HG03439 (cell line): Measurements from ENCODE around the gene YARS1.

Source experiments
- ATAC-seq: cut with Tn5 transposase; IDR thresholded peaks from one replicate; pipeline ENCODE4 v1.9.1; 2021; ENCODE audit warnings: mild to moderate bottlenecking, moderate library complexity; ENCODE audit not compliant: unreplicated experiment

YARS1 gene

DNA sequence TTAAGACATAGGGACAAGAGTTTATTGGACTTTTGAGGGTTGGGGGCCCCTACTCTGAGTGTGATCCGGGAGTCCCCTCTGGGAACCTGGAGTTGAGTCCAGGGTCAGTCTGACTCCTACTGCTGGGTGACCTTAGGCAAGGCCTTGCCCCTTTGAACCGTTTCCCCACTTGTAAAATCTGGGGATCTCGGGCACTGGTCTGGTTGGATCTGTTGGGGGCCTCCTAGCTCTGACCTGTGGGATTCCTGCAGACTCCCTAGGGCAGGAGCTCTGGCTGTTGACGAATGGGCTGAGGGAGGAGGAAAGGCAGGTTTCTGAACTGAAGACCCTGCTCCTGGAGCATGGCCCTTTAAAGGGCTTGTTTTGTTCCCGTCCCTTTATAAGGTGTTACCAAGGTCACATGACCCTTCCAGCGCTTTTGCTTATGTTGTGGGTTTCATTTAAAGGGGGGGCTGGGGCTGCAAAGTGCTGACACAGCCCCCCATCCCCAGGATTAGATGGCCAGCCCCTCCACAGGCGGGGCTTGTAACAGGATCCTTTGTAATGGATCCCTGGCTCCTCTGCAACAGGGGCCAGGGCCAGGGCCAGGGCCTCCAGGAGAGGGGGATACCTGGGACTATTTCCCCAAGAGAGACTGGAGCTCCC, 50.7 kb downstream of the YARS1 start:
- ATAC-seq, result no peak

DNA sequence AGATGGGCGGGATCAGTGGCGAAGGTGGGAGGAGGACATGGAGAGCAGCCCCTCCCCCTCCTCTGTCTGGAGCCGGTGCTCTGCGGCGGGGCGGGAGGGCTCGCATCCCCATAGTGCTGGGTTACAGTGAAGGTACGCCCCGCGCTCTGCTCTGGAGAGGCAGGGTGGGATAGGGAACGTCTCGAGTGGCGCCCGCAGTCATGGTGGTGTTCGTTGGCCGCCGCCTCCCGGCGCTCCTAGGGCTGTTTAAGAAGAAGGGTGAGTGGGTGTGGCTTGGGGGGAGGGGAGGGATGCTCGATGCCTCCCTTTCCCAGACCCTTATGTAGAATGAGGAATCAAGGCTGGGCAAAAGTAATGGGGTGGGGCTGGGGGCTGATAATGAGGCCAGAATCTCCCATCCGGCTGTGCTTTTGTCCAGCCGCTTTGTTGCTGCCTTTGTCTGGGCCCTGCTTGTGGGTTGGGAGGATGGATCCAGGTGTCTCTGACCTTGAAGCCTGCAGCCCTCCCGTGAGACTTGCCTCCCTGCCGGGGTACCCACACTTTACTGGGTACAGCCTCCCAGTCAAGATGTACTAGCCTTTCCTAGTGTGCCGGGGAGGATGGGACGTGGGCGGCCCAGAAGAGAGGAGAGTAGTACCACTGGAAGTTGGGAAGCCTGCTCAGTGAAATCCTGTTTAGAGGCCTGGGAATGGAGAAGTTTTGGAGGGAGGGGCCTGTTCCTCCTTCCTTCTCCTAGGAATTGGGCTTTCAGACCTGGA, 51.4 kb downstream of the YARS1 start:
- ATAC-seq, result no peak

DNA sequence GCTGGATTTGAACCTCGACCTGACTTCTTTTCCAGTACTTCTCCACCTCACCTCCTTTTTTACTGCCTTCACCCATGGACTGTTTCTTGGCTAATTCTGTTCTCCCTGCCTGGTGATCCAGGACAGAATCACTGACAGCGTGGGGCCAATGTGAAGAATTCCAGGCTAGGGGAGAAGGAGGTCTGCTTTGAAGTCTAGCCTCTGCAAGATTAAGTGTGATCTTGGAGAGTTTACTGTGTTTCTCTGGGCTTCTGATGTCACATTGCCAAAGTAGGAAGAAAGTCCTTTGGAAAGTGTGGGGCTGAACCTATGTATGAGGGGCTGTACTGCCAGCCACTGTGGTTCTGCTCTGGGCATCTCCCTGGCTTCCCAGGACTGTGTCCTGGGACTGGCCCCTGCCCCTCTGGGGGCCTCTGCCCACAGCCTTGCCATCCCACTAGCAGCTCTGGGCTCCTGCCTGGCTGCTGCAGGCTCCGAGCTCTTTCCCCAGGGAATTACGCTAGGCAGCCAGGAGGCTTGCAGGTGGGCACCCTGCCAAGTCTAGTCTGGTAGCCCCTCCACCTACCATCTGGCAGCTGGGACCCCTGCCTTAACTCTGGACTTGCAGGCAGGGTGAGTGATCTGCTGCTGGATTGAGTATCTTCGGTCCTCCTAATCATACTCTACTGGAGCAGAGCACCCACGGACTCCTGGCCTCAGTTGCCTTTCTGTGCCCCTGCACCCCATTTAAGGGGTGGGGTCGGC, 52.2 kb downstream of the YARS1 start:
- no peak for ATAC-seq

DNA sequence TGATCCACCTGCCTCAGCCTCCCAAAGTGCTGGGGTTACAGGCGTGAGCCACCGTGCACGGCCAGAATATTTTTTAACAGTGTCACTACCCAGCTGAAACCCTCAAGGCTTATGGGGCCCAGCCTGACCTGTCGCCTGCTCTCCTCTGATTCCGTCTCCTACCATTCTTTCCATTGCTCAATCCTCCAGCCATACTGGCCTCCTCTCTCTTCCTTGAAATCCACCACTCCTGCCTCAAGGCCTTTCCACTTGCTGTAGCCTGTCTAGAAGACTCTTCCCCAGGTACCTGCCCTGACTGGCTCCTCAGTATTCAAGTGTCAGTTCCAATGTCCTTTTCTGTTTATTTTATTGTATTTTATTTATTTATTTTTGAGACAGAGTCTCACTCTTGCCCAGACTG, 53.9 kb downstream of the YARS1 start:
- ATAC-seq, result no peak

DNA sequence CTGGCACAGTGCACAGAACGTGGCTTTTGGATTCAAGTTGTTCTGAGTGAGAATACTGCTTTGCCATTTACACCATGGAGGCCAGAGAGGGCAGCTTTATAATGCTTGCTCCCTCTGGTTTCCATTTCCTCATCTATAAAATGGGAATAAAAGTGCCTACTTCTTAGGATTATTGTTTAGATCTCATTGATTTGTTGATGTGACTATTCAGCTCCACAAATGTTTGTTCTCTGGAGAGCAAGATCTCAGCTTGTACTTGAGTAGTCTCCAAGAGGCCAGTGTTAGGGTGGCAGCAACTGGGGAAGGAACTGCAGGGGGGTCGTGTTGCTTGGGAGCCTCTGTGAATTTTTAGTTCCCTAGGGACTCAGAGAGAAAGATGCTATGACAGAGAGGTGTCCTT, 55.2 kb downstream of the YARS1 start:
- no peak for ATAC-seq

DNA sequence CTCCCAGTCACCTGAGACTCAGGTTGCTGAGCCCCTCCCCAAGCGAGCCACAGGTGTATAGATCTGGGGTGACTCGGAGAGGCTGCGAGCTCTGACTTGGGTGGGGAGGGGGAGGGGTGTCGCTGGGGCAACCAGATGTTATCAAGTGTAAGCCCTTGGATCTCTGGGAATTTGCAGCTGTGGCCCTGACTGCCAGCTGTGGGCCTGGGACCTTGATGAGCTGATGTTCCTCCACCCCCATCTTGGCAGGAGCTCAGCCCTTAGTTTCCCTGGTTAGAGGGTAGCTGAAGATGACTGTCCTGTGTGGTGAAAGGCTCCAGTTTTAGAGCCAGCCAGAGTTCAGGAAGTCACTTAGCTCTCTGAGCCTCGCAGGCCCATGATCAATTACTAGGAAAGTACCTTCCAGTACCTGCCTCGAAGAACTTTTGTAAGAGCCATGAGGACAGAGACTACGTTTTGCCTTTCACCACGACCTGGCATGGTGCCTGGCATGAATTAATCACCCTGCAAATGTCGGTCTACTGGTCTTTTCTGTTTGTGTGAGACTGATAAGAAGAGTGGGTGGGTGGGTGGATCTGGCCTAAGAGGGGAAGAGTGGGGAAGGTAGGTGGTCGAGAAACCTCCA, 55.8 kb downstream of the YARS1 start:
- no peak for ATAC-seq

DNA sequence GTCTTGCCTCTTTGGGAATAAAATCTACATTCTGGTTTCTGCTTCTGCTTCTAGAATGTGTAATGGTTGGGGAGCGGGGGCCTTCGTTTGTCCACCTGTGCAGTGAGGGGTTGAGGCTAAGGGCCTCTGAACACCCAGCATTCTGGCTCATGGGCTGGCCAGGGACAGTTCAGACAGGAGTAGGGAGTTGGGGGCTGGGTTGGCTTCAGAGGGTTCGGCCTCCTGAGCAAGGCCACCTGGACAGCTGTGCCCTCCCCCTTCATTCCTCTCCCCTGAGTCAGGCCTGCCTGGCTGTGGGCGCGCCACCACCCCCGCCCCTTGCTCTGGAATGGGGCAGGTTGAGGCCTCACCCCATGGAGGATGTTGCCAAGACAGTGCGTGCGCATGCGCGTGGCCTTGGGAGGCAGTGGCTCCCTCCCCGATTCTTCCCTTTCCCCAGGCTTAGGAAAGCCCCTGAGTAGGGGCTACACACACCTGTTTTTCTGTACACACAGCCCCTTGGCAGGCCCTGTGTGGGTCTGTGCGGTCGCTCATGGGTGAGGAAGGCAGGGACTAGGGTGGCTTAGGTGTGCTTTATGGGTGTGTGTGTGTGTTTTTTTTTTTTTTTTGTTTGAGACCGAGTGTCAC, 57.0 kb downstream of the YARS1 start:
- ATAC-seq, result no peak

DNA sequence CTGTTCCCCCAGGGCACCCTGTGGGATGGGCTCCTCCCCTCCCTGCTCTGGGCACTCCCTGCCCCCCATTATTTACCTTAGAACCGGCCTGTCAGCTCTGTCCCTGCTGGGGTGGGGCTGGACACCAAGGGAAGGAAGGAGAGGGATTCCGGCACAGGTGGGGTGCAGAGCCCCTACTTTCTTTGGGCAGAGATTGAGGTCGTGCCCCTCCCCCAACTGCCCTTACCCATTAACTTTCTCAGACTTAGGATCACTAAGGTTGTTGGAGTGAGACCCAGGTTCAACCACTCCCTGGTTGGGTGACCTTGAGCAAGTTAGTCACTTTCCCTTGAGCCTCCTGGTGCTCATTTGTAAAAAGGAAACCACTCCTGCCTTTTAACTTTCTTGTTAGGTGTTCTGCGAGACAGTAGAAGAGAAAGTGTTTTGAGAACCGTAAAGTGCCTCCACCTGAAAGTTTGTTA, 57.6 kb downstream of the YARS1 start:
- ATAC-seq, result no peak

DNA sequence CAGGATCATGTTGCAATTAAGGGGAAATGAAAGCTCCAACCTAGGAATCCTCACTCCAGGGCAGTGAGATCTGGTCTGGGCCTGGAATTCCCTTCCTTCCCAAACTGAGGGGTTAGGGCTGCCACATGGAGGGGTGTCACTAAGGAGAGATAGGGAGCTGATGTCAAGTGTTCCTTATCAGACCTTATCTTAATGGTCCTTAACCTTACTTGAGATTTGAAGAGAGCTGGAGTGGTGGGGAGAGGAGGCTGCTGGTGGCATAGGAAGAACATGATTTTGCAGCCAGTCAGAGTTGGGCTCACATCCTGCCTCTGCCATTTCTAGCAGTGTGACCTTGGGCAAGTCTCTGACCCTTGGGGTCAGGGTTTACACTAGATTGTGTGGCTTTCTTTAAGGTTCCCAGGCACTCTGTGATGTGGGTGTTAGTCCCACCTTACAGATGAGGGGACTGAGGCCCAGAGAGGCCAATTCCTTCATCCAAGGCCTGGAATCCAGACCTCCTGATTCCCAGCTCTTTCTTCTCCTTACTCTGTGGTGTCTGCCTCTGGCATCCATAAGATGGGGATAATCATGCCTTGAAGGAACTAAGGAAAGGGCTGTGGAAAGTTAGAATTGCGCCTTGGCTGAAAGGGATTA, 58.2 kb downstream of the YARS1 start:
- ATAC-seq, result no peak

DNA sequence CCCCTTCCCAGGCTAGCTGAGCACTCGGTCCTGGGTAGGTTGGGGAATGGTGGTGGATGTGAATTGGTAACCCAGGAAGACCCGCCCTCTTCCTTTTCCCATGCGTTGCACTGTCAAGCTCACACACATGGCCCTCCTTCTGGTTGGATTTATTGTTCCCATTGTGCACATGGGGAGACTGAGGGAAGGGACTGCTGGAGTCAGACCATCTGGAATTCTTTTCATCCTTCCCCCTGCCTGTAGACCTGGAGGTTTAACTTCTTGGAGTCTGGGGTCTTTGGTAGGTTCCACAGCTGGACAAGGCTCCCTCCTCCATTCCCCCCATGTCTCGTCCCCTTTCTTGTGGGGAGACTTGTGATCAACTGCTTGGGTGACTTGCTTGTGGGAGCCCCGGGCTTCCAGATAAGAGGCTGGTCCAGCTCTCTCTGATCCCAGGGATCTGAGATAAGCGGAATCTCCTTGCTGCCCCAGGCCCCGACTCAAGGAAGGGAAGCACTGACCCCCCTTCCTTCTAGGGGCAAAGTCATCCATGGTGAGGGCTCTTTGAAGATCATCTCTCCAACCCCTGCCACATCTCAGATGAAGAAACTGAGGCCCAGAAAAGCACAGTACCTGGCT, 58.9 kb downstream of the YARS1 start:
- no peak for ATAC-seq

DNA sequence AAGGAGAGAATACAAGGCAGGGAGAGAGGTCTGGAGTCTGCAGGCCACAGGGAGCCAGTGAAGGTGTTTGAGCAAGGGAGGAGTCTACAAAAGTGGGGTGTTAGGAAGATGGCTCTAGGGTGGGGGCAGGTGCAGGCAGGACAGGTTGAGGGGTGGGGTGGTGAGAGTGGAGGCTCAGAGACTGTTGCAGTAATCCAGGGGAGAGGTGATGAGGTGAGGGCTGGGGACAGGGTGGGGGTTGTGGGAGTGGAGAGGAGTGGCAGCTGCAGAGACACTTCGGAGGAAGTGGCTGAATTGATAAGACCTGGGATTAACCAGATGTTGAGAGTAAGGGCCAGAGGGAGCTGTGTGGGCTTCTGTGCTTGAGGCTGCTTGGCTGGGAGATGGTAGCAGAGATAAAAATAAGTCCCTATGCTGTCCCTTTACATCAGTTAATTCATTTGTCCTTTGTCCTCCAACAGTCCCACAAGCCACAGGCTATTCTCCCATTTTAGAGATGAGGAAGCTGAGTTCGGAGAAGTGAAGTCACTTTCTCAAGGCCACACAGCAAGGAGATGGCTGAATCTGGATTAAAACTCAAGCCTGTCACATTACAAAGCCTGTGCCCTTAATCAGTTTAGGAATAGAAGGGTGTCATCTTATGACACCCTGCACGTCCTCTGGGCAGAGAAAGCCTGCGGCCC, 59.8 kb downstream of the YARS1 start:
- no peak for ATAC-seq

DNA sequence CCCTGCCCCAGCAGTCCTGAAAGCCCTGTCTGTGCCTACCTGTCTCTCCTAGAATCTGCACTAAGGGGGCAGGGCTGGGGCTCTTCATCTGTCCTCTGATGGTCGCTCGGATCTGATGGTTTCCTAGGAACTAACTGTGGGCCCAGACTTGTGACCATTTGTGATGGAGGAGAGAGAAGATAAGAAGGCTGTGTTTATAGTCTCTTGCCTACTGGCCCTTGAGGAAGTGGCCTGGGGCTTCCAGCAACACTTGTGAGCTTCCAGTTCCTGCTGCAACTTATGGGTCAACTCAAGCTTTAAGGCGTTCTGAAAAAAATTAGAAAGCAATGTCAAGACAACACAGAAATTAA, 61.4 kb downstream of the YARS1 start:
- ATAC-seq, result no peak

DNA sequence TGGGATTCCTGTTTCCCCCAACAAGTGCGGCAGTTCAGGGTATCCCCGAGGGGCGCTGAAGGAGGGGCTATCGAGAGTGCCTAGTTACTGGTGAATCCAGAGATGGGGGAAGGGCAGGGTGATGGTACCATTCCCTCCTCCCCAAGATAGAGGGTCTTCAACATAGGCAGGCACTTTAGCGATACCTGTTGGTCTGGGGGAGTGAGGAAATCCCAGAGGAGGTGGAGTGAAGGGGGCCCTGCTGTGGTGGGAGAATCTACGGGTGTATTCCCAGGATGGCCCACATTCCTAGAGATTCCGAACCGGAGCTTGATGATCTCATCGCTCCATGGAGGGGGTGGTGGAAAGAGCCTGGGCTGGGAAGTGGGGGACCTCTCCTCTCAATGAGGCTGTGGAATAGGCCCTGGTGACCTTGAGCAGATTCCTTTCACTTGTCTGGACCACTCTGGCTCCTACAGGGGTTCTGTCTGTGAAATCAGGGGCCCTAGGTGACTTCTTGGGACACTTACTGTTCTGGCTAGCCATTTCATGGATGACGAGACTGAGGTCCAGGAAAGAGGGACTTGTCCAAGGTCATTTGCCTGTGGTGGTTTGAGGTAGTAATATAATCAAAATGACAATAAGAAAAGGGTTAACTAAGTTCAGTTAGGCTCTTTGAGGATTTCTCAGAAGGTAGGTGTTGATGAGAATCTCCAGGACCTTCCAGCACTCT, 61.9 kb downstream of the YARS1 start:
- no peak for ATAC-seq

DNA sequence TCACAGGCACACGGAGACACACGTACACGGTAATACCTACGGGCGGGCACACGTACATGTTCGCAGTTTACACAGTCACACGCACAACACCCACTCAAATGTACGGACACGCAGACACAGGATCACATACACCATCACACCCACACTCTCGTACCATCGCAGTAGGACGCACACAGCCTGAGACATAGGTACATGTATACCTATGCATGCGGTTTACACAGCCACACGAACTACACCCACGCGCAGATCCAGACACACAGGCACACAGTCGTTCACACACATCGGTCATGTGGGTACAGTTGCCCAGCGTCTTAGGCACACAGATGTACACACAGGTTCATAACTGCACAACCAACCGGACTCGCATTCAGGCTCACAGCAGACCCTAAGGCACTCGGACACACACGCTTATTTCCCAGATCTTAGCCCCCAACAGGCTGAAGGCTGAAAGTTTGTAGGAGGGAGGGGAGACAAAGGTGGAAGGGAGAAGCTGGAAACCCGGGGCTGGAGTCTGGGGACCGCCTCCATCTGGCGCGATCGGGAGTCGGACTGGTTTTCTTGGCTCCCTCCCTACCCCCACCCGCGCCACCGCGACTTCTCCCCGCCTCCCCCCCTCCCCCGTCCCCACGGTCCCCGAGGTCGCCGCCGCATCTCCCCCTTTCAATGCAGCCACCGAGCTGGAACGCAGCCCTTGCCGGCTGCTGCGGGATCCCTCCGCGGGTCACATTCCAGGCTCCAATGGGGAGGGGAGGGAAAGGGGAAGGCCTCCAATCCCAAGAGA, 62.7 kb downstream of the YARS1 start:
- ATAC-seq, result peak; percentile 17

DNA sequence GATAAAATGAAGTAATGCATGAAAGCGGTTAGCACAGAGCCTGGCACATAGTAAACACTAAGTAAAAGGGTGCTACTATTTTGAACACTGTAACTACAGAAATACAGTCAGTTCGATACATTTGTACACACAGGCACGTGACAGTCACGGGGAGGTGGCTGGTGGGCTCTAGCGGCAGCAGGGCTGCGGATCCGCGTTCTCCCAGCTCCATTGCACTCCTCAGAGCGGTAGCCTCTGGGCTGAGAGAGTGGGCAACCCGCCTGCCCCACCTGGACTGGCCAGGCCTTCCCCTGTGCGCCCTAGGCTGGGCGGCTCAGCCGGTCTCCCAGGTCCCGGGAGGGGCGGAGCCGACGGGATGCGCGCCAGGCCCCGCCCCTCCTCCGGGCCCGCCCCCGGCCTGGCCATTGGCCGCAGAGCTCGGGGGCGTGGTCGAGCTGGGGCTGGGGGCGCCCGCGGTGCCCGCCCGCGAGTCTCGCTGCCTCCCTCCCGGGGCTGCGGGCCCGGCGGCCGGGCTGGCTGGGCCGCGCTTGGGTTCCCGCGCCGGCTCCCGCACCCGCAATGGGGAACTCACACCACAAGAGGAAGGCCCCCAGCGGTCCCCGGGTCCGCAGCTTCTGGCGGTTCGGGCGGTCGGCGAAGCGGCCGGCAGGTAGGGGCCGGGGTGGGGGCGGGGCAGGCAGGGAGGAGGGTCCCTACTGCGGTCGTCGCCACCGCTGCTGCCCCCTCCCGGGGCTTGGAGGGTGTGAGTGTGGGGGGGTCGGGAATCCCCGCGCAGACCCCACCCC, 63.4 kb downstream of the YARS1 start:
- ATAC-seq, result peak; percentile 50

DNA sequence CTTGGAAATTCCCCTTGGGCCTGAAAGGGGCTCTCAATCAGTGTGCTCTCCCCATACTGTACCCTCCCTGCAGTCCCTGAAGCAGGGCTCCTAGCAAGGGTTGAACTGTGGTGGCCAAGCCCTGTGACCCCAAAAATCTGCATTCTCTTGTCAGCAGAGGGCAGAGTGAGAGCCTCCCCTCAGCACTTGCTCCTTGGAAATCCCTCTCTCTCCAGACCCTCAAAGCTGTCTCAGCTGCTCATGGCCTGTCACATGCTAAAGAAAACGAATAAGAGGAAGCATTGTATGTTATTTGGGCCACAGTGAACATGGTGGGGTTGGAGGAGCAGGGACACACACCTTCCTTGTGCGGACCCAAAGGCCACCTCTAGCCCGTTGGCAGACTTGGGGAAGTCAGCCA, 67.4 kb downstream of the YARS1 start:
- no peak for ATAC-seq

DNA sequence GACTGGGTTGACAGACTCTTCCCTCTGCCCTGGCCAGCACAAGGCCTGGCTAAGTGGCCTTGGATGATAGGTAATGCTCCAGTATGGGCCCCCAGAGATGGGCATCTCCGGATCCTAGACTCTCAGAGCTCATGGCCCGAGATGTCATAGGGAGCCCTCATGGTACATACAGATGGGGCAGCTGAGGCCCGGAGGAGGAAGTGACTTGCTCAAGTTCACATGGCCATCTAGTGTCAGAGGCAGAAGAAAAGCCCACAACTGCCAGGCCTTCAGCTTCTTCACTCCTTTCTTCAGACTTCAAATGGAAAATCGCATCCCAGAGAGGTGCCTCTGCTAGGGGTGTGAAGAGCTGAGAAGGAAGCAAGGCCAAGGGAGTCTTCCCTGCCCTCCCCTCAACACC, 67.8 kb downstream of the YARS1 start:
- no peak for ATAC-seq
